ENCODE data around the gene SLC25A43.

GRCh38 chrX:119477812-119478232, 78.7 kb downstream of the SLC25A43 start:
- TF ChIP-seq CTCF (IDR thresholded peaks at IDR 0.05) (no peak), POLR2A (IDR thresholded peaks at IDR 0.05) (no peak)

All from thyroid gland (tissue), 4 donors.